Chondrocyte (in vitro differentiated cells): ENCODE data around the gene CEACAM5. TPM values are rescaled to one million over a fixed set of nuclear protein-coding genes. Genes with fewer than 3 reads are reported as not detected.

ENCODE experiments used
- DNase-seq: peaks from one replicate; pipeline ENCODE4 v3.0.0; 2021; ENCODE audit warnings: mixed read lengths, low spot score
- H3K27ac Mint-ChIP-seq: one replicate; pipeline ENCODE4 v1.8.0; 2021; ENCODE audit warnings: mild to moderate bottlenecking, moderate library complexity, mixed read lengths; ENCODE audit not compliant: unreplicated experiment
- H3K27me3 Mint-ChIP-seq: 2 replicates; pipeline ENCODE4 v1.8.0; 2021; ENCODE audit warnings: low read depth, mixed read lengths
- H3K36me3 Mint-ChIP-seq: 2 replicates; pipeline ENCODE4 v1.8.0; 2021; ENCODE audit warnings: low read depth, mixed read lengths
- H3K4me1 Mint-ChIP-seq: 2 replicates; pipeline ENCODE4 v1.8.0; 2021; ENCODE audit warnings: low read depth, mild to moderate bottlenecking, mixed read lengths
- H3K4me3 Mint-ChIP-seq: one replicate; pipeline ENCODE4 v1.8.0; 2021; ENCODE audit warnings: mild to moderate bottlenecking, moderate library complexity, mixed read lengths; ENCODE audit not compliant: unreplicated experiment
- H3K9me3 Mint-ChIP-seq: 2 replicates; pipeline ENCODE4 v1.8.0; 2021; ENCODE audit warnings: low read depth, mixed read lengths
- CTCF ChIP-seq: fragments of 200-600 bp; sonication (generic); IDR thresholded peaks from 2 replicates; pipeline ENCODE4 v1.5.0; 2021; ENCODE audit warnings: antibody characterized with exemption, mild to moderate bottlenecking, moderate library complexity
- total RNA-seq: library from RNA; stranded (reverse); gene quantifications from 3 replicates; pipeline ENCODE4 v1.2.1, GENCODE V29; 2021

CEACAM5 gene
- total RNA-seq, 1 donor from 2014 or later, result not detected

DNA sequence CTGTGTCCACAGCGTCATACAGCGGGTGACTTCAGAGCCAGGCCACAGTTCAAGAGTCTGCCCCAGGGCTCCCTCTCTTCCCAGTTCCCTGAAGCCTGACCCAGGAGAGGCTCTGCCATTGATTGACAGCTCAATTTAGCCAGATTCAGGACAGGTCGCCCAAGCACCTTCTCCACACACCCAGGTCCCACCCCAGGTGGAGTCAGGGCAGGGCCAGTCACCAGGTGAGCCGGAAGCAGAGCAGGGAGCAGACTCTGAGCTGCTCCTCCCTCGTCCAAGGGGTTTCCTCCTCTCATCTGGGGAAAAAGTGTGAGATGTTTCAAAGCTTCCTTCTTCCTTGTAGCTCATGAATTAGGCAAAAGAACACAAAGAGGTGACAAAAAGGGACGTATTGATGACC, 26.0 kb upstream of the CEACAM5 start:
- Mint-ChIP-seq H3K4me3 (no peak overlapping the region), H3K9me3 (no peaks in the 10 kb centered on the region), H3K27me3 (peaks cover 20% of the 10 kb centered on the region), H3K36me3 (no peaks in the 10 kb centered on the region), H3K27ac (no peak overlapping the region), H3K4me1 (no peaks in the 10 kb centered on the region)
- no peak for DNase-seq
- TF ChIP-seq CTCF, result no peak

- H3K4me1 Mint-ChIP-seq, result no peaks in the 10 kb centered on the region
- H3K4me3 Mint-ChIP-seq, result no peak overlapping the region
- no peak overlapping the region for H3K27ac Mint-ChIP-seq
- H3K9me3 Mint-ChIP-seq, result peaks cover 8% of the 10 kb centered on the region
- DNase-seq, result no peak
- H3K27me3 Mint-ChIP-seq, result peaks cover 5% of the 10 kb centered on the region
- no peak for TF ChIP-seq CTCF
- no peaks in the 10 kb centered on the region for H3K36me3 Mint-ChIP-seq
These were observed 21.0 kb upstream of the CEACAM5 start for GRCh38 chr19:41687419-41687818.

DNA sequence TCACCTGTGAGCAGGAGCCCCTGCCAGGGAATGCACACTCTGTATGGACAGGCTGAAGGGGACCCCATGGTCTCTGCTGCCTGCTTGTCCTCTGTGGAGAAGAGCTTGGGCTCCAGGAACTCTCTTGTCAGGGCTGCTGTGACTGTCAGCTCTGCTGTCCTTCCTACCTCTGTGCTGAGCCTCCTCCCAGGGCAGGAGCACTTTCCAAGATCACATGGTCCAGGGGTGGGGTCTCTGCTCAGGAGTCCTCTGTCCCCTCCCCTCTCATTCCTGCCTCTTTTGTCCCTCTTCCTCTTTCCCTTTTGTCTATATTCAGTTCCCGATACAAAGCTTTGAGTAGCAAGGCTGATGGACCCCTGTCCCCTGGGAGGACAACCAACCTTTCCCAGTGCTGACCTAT, 20.3 kb upstream of the CEACAM5 start, which contains the start of gene CEACAM7:
Gene CEACAM7, minus strand, starts transcription at position 173 of the 400 bp plus-strand sequence. Its CDS starts 105 bp downstream, at position 68.
- no peak for TF ChIP-seq CTCF
- H3K36me3 Mint-ChIP-seq, result no peaks in the 10 kb centered on the region
- peaks cover 15% of the 10 kb centered on the region for H3K9me3 Mint-ChIP-seq
- H3K27ac Mint-ChIP-seq, result no peak within 1 kb of the TSS
- no peaks in the 10 kb centered on the region for H3K4me1 Mint-ChIP-seq
- peaks cover 5% of the 10 kb centered on the region for H3K27me3 Mint-ChIP-seq
- no peak within 1 kb of the TSS for H3K4me3 Mint-ChIP-seq
- no peak for DNase-seq

- no peaks in the 10 kb centered on the region for H3K36me3 Mint-ChIP-seq
- DNase-seq, result no peak
- peaks cover 5% of the 10 kb centered on the region for H3K27me3 Mint-ChIP-seq
- H3K4me3 Mint-ChIP-seq, result no peak overlapping the region
- no peak for TF ChIP-seq CTCF
- H3K4me1 Mint-ChIP-seq, result no peaks in the 10 kb centered on the region
- peaks cover 18% of the 10 kb centered on the region for H3K9me3 Mint-ChIP-seq
- no peak overlapping the region for H3K27ac Mint-ChIP-seq
These were observed 19.7 kb upstream of the CEACAM5 start for GRCh38 chr19:41688687-41689086.

- Mint-ChIP-seq H3K4me3 (no peak overlapping the region), H3K27me3 (peaks cover 5% of the 10 kb centered on the region), H3K27ac (no peak overlapping the region), H3K9me3 (peaks cover 18% of the 10 kb centered on the region), H3K36me3 (no peaks in the 10 kb centered on the region), H3K4me1 (no peaks in the 10 kb centered on the region)
- TF ChIP-seq CTCF, result no peak
- DNase-seq, result no peak
These were observed 18.2 kb upstream of the CEACAM5 start for GRCh38 chr19:41689993-41690800.
